Natural killer cell (primary cell): ENCODE data around the gene NDUFA13. TPM values are rescaled to one million over a fixed set of nuclear protein-coding genes. Genes with fewer than 3 reads are reported as not detected.

ENCODE experiments used
- ATAC-seq, 3 donors: fragments of 150-1000 bp in 2 of 3; fragments of 200-7000 bp in 1 of 3; cut with Tn5 transposase; 1 replicate in 1 of 3; 2 replicates in 2 of 3; pipeline ENCODE4 v1.10.0; 2021; ENCODE audit warnings: mild to moderate bottlenecking in 2 of 3, moderate library complexity in 2 of 3
- DNase-seq, 2 donors: peaks; one replicate each; pipeline versions ENCODE4 v3.0.0 to v3.0.0-alpha.2; 2013 to 2021; ENCODE audit warnings: mixed read lengths in 1 of 2
- H3K27ac ChIP-seq: one replicate; pipeline ENCODE4 v1.5.1; 2013; ENCODE audit warnings: mild to moderate bottlenecking, low read length
- H3K27me3 ChIP-seq: one replicate; pipeline ENCODE4 v1.6.1; 2013; ENCODE audit warnings: low read length; ENCODE audit not compliant: control insufficient read depth, insufficient read depth
- H3K36me3 ChIP-seq: one replicate; pipeline ENCODE4 v1.6.1; 2013; ENCODE audit warnings: low read length; ENCODE audit not compliant: control insufficient read depth, insufficient read depth
- H3K4me1 ChIP-seq: one replicate; pipeline ENCODE4 v1.6.1; 2013; ENCODE audit warnings: low read length; ENCODE audit not compliant: control insufficient read depth, insufficient read depth
- H3K4me3 ChIP-seq: one replicate; pipeline ENCODE4 v1.5.1; 2013; ENCODE audit warnings: low read length
- H3K9me3 ChIP-seq: one replicate; pipeline ENCODE4 v1.6.1; 2013; ENCODE audit warnings: low read length; ENCODE audit not compliant: control insufficient read depth, insufficient read depth
- H3K27ac Mint-ChIP-seq, 2 donors: one replicate each; pipeline ENCODE4 v1.8.0; 2022; ENCODE audit warnings: mild to moderate bottlenecking in 2 of 2, mixed read lengths in 2 of 2, moderate library complexity in 1 of 2
- H3K27me3 Mint-ChIP-seq, 2 donors: one replicate each; pipeline ENCODE4 v1.8.0; 2022; ENCODE audit warnings: low read depth in 2 of 2, mixed read lengths in 2 of 2
- H3K36me3 Mint-ChIP-seq: one replicate; pipeline ENCODE4 v1.8.0; 2022; ENCODE audit warnings: mixed read lengths
- H3K4me1 Mint-ChIP-seq, 2 donors: one replicate each; pipeline ENCODE4 v1.8.0; 2022; ENCODE audit warnings: mixed read lengths in 2 of 2
- H3K4me3 Mint-ChIP-seq: one replicate; pipeline ENCODE4 v1.8.0; 2022; ENCODE audit warnings: mild to moderate bottlenecking, moderate library complexity, mixed read lengths
- H3K9me3 Mint-ChIP-seq, 2 donors: one replicate each; pipeline ENCODE4 v1.8.0; 2022; ENCODE audit warnings: mixed read lengths in 2 of 2
- CTCF ChIP-seq: fragments of 200-600 bp; IDR thresholded peaks from one replicate; pipeline ENCODE4 v1.8.0; 2022; ENCODE audit warnings: antibody characterized with exemption
- WGBS: methylation state at CpG from one replicate; pipeline ENCODE4 v1.1.7; 2013; ENCODE audit warnings: missing lambda C conversion rate; ENCODE audit not compliant: insufficient coverage; 5-methylcytosine and 5-hydroxymethylcytosine counted together
- intact Hi-C: fragments of 100-400 bp; cut with micrococcal nuclease; formaldehyde crosslinking; loops from one replicate; pipeline ENCODE4 v1.14.2; 2022
- total RNA-seq, 4 donors: library from RNA; stranded (reverse); fragments of 120-200 nt in 1 of 4; gene quantifications; one replicate each; pipeline versions ENCODE4 v1.2.3 to v1.2.4, GENCODE V29; 2013 to 2022

The NDUFA13 gene
- total RNA-seq, 3 donors from 2014 or later (not counting 1 experiment from before 2014, with no cell fraction given), result 165 to 191 (median 188) TPM

GRCh38 chr19:19527674-19528625 lies 11.9 kb downstream of the NDUFA13 start:
- no peak for ATAC-seq
- H3K9me3 ChIP-seq, result no peaks in the 10 kb centered on the region
- H3K36me3 ChIP-seq, result peaks cover 21% of the 10 kb centered on the region
- TF ChIP-seq CTCF, result no peak
- H3K4me1 Mint-ChIP-seq, result peaks cover 6 to 15% of the 10 kb centered on the region in 2 donors
- no peaks in the 10 kb centered on the region for H3K27me3 Mint-ChIP-seq
- H3K27ac ChIP-seq, result no peak overlapping the region
- H3K36me3 Mint-ChIP-seq, result no peaks in the 10 kb centered on the region
- 94% methylated on average over 27 of the region's 27 CpGs for WGBS
- H3K4me3 ChIP-seq, result no peak overlapping the region
- intact Hi-C loops, result no loop called here
- H3K27ac Mint-ChIP-seq, result no peak overlapping the region
- peaks cover 11% of the 10 kb centered on the region for H3K4me1 ChIP-seq
- H3K27me3 ChIP-seq, result no peaks in the 10 kb centered on the region
- no peaks in the 10 kb centered on the region for H3K9me3 Mint-ChIP-seq
- DNase-seq, result no peak
- H3K4me3 Mint-ChIP-seq, result no peak overlapping the region

- intact Hi-C loops, result no loop called here
- Mint-ChIP-seq H3K4me3 (no peak within 1 kb of the TSS), H3K36me3 (no peaks in the 10 kb centered on the region), H3K27me3 (no peaks in the 10 kb centered on the region), H3K9me3 (no peaks in the 10 kb centered on the region), H3K4me1 (peaks cover 6 to 17% of the 10 kb centered on the region in 2 donors), H3K27ac (peak within 1 kb of the TSS in 1 of 2 donors; percentile 20)
- Histone ChIP-seq H3K4me1 (peaks cover 11% of the 10 kb centered on the region), H3K4me3 (no peak within 1 kb of the TSS), H3K9me3 (no peaks in the 10 kb centered on the region), H3K27ac (no peak within 1 kb of the TSS), H3K27me3 (no peaks in the 10 kb centered on the region), H3K36me3 (peaks cover 21% of the 10 kb centered on the region)
- DNase-seq, result no peak
- TF ChIP-seq CTCF, result no peak
- 95% methylated on average over 50 of the region's 50 CpGs for WGBS
- ATAC-seq, result no peak
These were observed 12.9 kb downstream of the NDUFA13 start, which contains the start of gene YJEFN3 for GRCh38 chr19:19528721-19529490. Gene YJEFN3 (plus strand): TSS chr19:19528911. CDS start chr19:19528933, 22 bp downstream.

- H3K27ac Mint-ChIP-seq, result peak overlapping the region in 1 of 2 donors; percentile 20
- Histone ChIP-seq H3K36me3 (peaks cover 13% of the 10 kb centered on the region), H3K27me3 (no peaks in the 10 kb centered on the region), H3K4me3 (no peak overlapping the region), H3K4me1 (peaks cover 11% of the 10 kb centered on the region), H3K27ac (no peak overlapping the region), H3K9me3 (no peaks in the 10 kb centered on the region)
- intact Hi-C loops, result no loop called here
- no peaks in the 10 kb centered on the region for H3K27me3 Mint-ChIP-seq
- 87% methylated on average over 11 of the region's 11 CpGs for WGBS
- ATAC-seq (no peak), DNase-seq (no peak)
- H3K9me3 Mint-ChIP-seq, result no peaks in the 10 kb centered on the region
- peaks cover 6 to 22% of the 10 kb centered on the region in 2 donors for H3K4me1 Mint-ChIP-seq
- H3K4me3 Mint-ChIP-seq, result no peak overlapping the region
- TF ChIP-seq CTCF, result no peak
- H3K36me3 Mint-ChIP-seq, result no peaks in the 10 kb centered on the region
These were observed 13.9 kb downstream of the NDUFA13 start for GRCh38 chr19:19529783-19530422.
